Measurements from ENCODE around the gene PTPRM. TPM values are rescaled to one million over a fixed set of nuclear protein-coding genes. Genes with fewer than 3 reads are reported as not detected.

Gene PTPRM
- polyA plus RNA-seq, 1 of the 3 experiments (the other 2 are of a cell fraction): 16.0 TPM

GRCh38 chr18:8373486-8373885 lies 806.4 kb downstream of the PTPRM start (continued):
- TF ChIP-seq, protein P1, sequence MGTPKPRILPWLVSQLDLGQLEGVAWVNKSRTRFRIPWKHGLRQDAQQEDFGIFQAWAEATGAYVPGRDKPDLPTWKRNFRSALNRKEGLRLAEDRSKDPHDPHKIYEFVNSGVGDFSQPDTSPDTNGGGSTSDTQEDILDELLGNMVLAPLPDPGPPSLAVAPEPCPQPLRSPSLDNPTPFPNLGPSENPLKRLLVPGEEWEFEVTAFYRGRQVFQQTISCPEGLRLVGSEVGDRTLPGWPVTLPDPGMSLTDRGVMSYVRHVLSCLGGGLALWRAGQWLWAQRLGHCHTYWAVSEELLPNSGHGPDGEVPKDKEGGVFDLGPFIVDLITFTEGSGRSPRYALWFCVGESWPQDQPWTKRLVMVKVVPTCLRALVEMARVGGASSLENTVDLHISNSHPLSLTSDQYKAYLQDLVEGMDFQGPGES (IDR thresholded peaks at IDR 0.05; ENCODE audit: low read depth, low read length): no peak

GRCh38 chr18:8374676-8375075 lies 807.6 kb downstream of the PTPRM start:
- 68% methylated on average over 4 of the region's 4 CpGs for WGBS (ENCODE audit: low lambda C conversion rate)
- CTCF ChIA-PET: interaction anchor here (3.5 kb wide), 1 partner anchor 15 kb away, joined by 14 read pairs; no protein-coding TSS in a partner anchor
- Histone ChIP-seq H3K27ac (ENCODE audit: low read depth in 2 of 2, low read length in 1 of 2) (no peak overlapping the region), H2AFZ (ENCODE audit: low read depth) (no peak overlapping the region), H3K9ac (no peak overlapping the region), H3K79me2 (ENCODE audit: insufficient read depth) (no peaks in the 10 kb centered on the region), H3K4me3 (ENCODE audit: low read depth in 2 of 2, low read length in 1 of 2) (no peak overlapping the region), H3K4me2 (no peak overlapping the region), H3K4me1 (ENCODE audit: control insufficient read depth in 1 of 2, insufficient read depth in 2 of 2, low read depth in 1 of 2, low read length in 1 of 2) (no peaks in the 10 kb centered on the region; a peak in 1 of 4 replicates), H3K36me3 (replicated peaks in 1 of 2; ENCODE audit: control insufficient read depth in 1 of 2, insufficient read depth in 2 of 2, low read length in 1 of 2) (no peaks in the 10 kb centered on the region), H3K9me2 (no peaks in the 10 kb centered on the region), H3F3A (replicated peaks; ENCODE audit: insufficient read depth) (no peaks in the 10 kb centered on the region), H4K20me1 (ENCODE audit: insufficient read depth) (no peaks in the 10 kb centered on the region), H3K27me3 (ENCODE audit: insufficient read depth) (no peaks in the 10 kb centered on the region), H3K9me3 (no peaks in the 10 kb centered on the region)
- TF ChIP-seq SIN3A (IDR thresholded peaks at IDR 0.05; ENCODE audit: borderline replicate concordance, low read depth, low read length) (no peak), CHD2 (IDR thresholded peaks at IDR 0.05; ENCODE audit: low read length, partially characterized antibody) (no peak), GABPA (IDR thresholded peaks at IDR 0.05; ENCODE audit: low read depth) (no peak), MXI1 (IDR thresholded peaks at IDR 0.05; ENCODE audit: low read depth, low read length) (no peak), NFIC (IDR thresholded peaks at IDR 0.05; ENCODE audit: borderline replicate concordance) (no peak), GATA2 (CRISPR knock-in tag; IDR thresholded peaks at IDR 0.05) (no peak), RXRA (IDR thresholded peaks at IDR 0.05; ENCODE audit: borderline replicate concordance, low read depth) (no peak), RAD21 (IDR thresholded peaks at IDR 0.05; ENCODE audit: low read length) (no peak), RFX5 (IDR thresholded peaks at IDR 0.05; ENCODE audit: low read length) (no peak), FOSL2 (IDR thresholded peaks at IDR 0.05; ENCODE audit: borderline replicate concordance, low read depth) (no peak)
- TF ChIP-seq, protein P2, sequence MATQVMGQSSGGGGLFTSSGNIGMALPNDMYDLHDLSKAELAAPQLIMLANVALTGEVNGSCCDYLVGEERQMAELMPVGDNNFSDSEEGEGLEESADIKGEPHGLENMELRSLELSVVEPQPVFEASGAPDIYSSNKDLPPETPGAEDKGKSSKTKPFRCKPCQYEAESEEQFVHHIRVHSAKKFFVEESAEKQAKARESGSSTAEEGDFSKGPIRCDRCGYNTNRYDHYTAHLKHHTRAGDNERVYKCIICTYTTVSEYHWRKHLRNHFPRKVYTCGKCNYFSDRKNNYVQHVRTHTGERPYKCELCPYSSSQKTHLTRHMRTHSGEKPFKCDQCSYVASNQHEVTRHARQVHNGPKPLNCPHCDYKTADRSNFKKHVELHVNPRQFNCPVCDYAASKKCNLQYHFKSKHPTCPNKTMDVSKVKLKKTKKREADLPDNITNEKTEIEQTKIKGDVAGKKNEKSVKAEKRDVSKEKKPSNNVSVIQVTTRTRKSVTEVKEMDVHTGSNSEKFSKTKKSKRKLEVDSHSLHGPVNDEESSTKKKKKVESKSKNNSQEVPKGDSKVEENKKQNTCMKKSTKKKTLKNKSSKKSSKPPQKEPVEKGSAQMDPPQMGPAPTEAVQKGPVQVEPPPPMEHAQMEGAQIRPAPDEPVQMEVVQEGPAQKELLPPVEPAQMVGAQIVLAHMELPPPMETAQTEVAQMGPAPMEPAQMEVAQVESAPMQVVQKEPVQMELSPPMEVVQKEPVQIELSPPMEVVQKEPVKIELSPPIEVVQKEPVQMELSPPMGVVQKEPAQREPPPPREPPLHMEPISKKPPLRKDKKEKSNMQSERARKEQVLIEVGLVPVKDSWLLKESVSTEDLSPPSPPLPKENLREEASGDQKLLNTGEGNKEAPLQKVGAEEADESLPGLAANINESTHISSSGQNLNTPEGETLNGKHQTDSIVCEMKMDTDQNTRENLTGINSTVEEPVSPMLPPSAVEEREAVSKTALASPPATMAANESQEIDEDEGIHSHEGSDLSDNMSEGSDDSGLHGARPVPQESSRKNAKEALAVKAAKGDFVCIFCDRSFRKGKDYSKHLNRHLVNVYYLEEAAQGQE (IDR thresholded peaks at IDR 0.05; ENCODE audit: low read depth, low read length): no peak
- DNase-seq: no peak
- POLR2A ChIA-PET: no interaction called here
